ENCODE data around the gene SHC3. TPM values are rescaled to one million over a fixed set of nuclear protein-coding genes. Genes with fewer than 3 reads are reported as not detected.

SHC3 gene
- total RNA-seq, 1 donor = 11.7 TPM

DNA sequence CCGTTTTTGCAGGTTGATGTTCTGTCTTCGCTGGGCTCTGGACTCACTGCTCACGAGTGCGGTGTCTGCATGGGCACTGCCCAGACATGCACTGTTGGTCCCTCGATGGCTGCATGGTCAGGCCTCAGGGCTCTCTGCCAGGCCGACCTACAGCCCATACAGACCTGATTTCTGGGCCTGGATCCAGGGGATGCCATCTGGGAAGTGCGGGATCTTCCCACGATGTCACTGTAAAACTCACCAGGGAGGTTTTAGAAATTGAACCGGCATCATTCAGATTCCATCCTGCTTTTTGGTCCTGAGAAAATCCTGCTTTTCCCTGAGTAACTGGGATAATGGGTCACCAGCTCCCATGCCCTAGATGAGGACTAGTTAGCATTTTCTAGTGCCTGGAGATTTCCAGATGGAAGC, 178.2 kb downstream of the SHC3 start:
- H3K4me3 ChIP-seq (ENCODE audit: low read depth, low read length) = no peak overlapping the region
- TF ChIP-seq, protein P1, sequence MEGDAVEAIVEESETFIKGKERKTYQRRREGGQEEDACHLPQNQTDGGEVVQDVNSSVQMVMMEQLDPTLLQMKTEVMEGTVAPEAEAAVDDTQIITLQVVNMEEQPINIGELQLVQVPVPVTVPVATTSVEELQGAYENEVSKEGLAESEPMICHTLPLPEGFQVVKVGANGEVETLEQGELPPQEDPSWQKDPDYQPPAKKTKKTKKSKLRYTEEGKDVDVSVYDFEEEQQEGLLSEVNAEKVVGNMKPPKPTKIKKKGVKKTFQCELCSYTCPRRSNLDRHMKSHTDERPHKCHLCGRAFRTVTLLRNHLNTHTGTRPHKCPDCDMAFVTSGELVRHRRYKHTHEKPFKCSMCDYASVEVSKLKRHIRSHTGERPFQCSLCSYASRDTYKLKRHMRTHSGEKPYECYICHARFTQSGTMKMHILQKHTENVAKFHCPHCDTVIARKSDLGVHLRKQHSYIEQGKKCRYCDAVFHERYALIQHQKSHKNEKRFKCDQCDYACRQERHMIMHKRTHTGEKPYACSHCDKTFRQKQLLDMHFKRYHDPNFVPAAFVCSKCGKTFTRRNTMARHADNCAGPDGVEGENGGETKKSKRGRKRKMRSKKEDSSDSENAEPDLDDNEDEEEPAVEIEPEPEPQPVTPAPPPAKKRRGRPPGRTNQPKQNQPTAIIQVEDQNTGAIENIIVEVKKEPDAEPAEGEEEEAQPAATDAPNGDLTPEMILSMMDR (IDR thresholded peaks at IDR 0.05; ENCODE audit: insufficient read depth, low read depth, low read length) = no peak
- DNase-seq (ENCODE audit: low read depth) = peak; percentile 30

DNA sequence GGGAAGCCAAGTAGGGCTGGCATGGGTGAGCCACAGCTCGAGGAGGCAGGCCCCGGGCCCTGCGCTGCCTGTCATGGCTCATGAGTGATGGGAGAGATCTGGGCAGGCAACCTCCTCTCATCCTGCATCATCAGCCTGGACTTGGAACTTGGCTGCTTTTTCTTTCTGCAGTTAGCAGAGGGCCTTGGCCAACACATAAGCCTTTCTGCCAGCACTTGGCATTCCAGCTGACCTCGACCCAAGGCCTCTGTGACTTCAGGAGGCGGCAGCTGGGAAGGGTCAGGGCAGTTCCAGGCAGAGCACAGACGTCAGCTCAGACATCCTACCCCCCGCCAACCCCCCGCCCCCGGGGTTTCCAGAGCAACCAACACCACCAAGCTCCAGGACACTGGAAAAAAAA, 179.7 kb downstream of the SHC3 start:
- no peak overlapping the region for H3K4me3 ChIP-seq (ENCODE audit: low read depth, low read length)
- DNase-seq (ENCODE audit: low read depth) = peak; percentile 71
- TF ChIP-seq, protein P1 (IDR thresholded peaks at IDR 0.05; ENCODE audit: insufficient read depth, low read depth, low read length) = no peak

DNA sequence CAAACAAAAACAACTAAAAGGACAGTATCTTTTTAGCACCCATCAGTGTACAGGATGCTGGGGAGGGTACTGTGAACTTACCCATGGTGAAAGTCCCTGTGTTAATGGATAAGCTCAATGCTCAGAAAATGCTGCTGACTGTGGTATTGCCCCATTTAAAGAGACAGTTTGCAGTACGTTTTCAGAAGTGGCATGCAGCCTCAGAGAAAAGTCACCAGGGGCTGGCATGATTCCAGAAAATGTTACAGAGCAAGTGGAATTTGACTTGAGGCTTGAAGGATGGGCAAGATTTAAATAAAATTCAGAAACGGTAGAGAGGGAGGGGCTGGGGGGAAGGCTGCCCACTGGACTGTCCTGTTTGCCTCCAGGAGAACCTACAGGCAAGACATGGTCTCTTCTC, 180.1 kb downstream of the SHC3 start:
- peak; percentile 23 for DNase-seq (ENCODE audit: low read depth)
- TF ChIP-seq, protein P1 (IDR thresholded peaks at IDR 0.05; ENCODE audit: insufficient read depth, low read depth, low read length) = no peak
- no peak overlapping the region for H3K4me3 ChIP-seq (ENCODE audit: low read depth, low read length)

DNA sequence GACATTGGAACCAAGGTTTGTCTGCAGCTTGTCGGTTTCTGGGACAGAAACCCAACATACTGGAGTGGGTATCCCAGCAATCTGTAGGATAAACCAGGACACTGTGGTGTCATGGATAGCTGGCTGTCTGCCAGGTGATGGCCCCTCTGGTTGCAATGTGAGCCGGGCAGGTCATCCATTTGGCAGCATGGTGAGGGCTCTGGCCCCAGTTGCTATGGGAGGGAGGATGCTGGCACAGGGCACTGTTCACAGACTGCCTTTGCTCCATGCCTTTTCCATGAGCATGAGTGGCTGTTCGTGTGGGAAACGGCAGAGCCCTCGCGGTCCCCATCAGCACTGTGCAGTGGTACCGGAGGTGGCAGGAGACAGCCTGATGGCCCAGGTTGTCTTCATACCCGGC, 181.0 kb downstream of the SHC3 start:
- H3K4me3 ChIP-seq (ENCODE audit: low read depth, low read length) = no peak overlapping the region
- TF ChIP-seq, protein P1 (IDR thresholded peaks at IDR 0.05; ENCODE audit: insufficient read depth, low read depth, low read length) = no peak

DNA sequence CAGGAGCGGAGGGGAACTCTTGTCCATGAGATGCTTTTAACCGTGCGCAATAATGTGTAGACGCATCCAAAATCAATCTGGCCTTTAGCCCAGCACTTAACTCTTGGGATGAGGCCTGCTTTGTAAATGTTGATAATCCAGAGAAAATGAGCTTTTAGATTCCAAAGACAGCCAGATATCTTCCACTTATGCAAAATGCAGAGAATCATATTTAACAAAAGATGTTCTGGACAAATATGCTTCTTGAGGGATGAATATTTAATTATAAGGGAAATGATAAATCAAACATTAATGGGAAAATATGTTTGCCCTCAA, 181.7 kb downstream of the SHC3 start:
- TF ChIP-seq, protein P1 (IDR thresholded peaks at IDR 0.05; ENCODE audit: insufficient read depth, low read depth, low read length) = no peak
- DNase-seq (ENCODE audit: low read depth) = no peak
- H3K4me3 ChIP-seq (ENCODE audit: low read depth, low read length) = no peak overlapping the region

More for the DNA sequence above, 181.0 kb downstream of the SHC3 start:
- no peak for DNase-seq (ENCODE audit: low read depth)

DNA sequence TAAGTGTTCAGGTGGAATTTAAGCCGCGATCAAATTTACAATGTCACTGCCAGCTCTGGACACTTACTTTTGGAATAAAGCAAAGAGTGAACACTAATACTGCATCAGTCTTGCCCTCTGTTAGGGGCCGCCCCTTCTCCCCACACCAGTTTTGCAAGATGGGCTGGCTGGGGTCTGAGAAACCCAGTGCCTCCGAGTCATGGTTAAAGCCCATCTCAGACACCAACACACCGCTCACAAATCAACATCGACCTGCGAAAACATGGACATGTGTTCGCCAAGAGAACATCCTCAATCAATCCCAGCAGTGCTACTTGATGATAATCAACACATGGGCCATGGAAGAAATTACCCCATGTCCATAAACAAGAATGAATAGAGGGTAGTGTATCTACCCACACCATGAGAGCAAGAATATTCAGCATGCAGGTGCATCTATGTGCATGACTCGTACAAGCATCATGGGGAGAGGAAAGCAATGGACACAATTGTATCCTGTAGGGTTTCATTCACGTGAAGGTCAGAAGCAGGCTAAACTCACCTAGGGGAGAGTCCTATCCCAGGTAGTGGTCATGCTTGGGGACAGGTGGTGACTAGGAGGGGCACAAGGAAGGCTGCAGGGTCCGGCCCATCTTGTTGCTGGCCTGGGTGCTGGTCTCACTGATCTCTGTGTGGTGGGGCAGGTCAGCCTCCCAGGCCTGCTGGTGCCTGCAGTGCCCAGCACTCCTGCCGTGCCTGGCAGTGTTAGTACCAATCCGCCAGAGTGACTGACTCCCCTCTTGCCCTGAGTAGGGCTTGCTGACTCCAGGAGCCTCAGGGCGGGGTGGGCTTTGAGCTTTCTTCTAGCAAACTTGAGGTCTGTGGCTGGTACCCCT, 182.3 kb downstream of the SHC3 start:
- DNase-seq (ENCODE audit: low read depth) = no peak
- TF ChIP-seq, protein P1 (IDR thresholded peaks at IDR 0.05; ENCODE audit: insufficient read depth, low read depth, low read length) = no peak
- peak overlapping the region; percentile 93 for H3K4me3 ChIP-seq (ENCODE audit: low read depth, low read length)
